GM18508 (cell line): Measurements from ENCODE around the gene CEBPA.

Source experiments
- ATAC-seq: cut with Tn5 transposase; IDR thresholded peaks from one replicate; pipeline ENCODE4 v1.9.1; 2021; ENCODE audit warnings: moderate number of reproducible peaks; ENCODE audit not compliant: insufficient read depth, unreplicated experiment

The CEBPA gene

DNA sequence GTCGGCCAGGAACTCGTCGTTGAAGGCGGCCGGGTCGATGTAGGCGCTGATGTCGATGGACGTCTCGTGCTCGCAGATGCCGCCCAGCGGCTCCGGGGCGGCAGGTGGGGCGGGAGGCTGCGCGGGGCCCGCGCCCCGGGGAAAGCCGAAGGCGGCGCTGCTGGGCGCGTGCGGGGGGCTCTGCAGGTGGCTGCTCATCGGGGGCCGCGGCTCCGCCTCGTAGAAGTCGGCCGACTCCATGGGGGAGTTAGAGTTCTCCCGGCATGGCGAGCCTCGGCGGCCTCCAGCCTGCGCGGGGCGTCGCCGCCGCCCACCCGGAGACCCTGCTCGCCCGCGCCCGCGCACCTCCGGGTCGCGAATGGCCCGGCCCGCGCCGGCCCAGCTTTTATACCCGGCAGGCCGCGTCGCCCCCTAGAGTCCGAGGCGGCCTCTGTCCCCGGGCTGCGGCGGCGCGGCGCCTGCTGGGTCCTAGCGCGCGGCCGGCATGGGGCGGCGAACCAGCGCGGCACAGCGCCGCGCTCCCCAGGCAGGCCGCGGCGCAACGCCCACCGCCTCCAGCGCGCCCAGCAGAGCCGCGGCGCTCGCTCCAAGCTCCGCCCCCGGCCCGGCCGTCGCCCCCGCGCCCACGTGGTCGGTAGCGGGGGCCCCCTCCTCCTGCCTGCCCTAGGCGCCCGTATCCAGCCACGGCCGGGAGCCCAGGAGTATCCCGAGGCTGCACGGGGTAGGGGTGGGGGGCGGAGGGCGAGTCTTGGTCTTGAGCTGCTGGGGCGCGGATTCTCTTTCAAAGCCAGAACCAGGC lies at the start of gene CEBPA:
Gene CEBPA, minus strand, starts transcription at position 360 of the 799 bp plus-strand sequence. Its CDS starts 120 bp downstream, at position 240.
- no peak for ATAC-seq

DNA sequence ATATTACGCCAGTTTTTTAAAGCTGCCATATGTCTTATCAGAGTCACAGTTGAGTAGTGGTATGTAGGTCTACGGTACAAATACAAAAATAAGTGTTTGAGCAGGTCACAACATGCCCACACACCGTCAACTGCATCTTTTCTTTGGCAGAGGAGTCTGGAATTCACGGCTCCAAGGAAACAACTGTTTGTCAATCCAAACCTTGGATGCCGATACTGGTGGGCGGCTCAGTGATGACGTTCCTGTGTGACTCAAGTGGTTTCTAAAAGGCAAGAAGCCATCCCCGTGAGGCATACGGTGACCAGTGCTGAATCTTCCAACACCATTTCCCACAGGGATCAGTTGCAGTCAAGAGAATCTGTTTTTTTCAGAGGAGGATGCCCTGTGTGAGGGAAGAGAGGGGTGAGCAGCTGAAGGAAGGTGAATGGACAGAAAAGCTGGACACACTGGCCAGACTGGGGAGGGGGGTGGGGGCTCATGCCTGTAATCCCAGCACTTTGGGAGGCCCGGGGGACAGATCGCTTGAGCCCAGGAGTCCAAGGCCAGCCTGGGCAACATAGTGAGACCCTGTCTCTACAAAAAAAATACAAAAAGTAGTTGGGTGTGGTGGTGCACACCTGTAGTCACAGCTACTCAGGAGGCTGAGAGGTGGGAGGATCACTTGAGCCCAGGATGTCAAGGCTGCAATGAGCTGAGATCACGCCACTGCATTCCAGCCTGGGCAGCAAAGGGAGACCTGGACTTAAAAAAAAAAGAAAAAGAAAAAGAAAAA lies 48.4 kb upstream of the CEBPA start:
- ATAC-seq, result no peak

DNA sequence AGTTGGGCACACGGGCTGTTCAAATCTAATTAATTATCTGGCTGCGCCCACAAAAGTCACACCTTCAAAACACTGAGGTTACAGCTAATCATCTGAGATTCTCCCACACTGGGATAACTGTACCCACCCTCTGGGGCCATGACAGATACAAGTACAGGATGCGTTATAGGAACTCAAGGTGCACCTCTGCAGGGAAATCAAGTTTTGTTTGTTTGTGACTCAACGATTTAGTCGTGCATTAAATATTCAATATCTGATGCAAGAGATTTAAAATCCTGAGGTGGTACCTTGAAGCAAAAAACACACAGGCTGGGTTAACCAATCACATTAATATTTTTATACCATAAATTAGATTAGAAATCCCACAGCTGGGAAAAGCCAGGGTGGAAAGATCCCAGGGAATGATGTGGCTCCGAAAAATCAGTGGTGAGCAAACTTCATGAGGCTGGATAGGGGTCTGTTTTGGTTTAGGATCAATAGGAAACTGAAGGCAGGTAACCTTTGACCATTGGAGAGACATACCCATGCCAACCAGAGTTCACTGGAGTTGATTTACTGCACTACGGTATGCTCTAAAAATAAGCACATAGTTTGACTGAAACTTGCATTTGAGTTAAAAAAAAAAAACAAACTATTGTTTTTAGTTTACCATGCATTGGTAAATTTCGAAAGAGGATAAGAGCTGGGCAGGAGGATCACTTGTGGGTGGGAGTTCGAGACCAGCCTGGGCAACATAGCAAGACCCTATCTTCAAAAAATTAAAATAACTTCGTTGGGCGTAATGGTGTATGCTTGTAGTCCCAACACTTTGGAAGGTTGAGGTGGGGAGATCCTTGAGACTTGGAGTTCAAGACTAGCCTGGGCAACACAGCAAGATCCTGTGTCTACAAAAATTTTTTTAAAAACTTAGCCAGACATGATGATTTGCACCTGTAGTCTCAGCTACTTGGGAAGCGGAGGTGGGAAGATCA lies 47.3 kb upstream of the CEBPA start:
- ATAC-seq, result no peak

DNA sequence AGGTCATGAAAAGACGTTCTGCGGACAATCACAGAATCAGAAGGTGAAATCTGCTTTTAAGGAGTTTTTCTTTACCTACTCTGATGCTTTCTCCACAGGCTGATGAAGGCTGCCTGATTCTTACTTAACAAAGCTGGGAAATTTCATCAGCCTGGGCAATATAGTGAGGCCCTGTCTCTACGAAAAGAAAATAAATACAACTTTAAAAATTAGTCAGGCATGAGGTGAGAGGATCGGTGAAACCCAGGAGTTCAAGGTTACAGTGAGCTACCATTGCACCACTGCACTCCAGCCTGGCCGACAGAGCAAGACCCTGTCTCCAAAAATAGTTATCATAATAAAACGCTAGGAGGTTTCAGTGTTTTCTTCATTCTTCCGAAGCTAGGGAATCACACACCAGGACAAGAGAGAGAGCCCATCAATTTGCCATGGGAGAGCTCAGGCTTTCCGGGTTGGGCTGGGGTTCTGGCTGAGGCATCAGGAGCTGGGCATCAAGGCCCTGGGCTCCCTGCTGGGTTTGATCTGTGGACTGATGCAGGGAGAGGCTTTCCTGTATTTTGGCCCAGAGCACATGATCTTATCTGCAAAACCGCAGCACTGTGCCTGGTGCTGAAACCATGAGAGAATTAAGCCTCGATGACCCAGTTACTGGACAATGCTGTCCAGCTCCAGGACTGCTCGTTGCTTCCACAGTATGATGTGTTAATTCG lies 46.1 kb upstream of the CEBPA start:
- no peak for ATAC-seq

DNA sequence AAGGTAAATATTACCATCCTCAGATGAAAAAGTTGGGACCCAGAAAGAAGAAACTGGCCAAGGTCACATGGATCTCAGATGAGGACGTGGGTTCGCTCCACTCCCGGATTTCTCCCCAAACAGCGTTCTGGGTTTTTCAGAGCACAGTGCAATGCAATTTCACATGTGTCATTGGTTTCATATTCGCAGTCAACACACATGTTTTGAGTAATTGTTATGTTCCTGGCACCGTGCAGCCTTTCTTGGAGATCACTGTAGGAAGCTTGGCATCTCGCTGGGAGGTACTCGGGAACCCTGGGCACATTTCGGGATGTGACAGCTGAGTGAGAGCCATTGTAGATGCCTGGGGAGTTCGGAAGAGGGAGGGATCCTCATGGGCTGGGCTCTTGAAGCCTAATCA lies 45.0 kb upstream of the CEBPA start:
- ATAC-seq, result no peak

DNA sequence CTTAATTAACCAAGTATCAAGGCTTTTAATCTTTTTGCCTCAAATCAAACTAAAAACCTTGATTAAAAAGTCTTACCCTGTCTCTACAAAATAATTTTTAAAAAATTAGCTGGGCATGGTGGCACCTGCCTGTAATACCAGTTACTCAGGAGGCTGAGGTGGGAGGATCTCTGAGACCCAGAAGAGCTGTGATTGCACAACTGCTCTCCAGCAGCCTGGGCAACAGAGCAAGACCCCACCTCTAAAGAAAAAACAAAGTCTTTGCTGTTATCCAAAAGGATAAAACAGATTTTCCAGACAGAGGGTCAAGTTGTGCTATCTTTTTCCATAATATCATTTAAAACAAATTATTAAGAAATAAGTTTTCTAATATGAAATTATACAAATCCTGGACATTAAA lies 44.3 kb upstream of the CEBPA start:
- ATAC-seq, result no peak

DNA sequence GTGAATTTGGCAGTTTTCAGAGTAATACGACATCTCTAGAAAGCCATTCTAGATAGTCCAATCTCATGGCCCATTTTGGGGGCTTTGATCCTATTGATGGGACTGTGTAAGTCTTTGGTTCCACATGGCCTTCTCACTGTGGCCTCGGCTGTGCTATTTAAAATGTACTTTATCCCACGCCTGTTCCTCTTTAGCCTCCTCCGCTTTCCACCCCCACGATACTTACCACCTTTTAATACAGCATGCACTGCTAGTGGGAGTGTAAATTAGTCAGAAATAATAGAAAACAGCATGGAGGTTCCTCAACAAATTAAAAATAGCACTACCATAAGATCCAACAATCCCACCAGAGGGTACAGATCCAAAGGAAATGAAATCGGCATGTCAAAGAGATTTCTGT lies 42.8 kb upstream of the CEBPA start:
- no peak for ATAC-seq

DNA sequence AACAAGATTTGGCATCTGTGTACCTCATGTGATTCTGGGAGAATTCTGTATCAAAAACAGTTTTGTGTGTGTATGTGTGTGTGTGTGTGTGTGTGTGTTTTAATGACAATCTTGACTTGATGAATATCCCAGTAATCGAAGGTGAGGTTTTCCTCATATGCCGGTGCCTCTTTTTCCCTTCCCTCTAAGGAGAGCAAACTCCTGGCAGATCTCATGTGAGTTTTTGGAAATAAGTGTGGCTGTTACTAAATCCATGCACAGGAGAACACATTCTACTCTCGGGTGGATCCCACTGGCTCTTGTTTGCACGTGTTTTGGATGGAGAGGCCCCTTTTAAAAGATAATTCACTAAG lies 42.2 kb upstream of the CEBPA start:
- ATAC-seq, result no peak

DNA sequence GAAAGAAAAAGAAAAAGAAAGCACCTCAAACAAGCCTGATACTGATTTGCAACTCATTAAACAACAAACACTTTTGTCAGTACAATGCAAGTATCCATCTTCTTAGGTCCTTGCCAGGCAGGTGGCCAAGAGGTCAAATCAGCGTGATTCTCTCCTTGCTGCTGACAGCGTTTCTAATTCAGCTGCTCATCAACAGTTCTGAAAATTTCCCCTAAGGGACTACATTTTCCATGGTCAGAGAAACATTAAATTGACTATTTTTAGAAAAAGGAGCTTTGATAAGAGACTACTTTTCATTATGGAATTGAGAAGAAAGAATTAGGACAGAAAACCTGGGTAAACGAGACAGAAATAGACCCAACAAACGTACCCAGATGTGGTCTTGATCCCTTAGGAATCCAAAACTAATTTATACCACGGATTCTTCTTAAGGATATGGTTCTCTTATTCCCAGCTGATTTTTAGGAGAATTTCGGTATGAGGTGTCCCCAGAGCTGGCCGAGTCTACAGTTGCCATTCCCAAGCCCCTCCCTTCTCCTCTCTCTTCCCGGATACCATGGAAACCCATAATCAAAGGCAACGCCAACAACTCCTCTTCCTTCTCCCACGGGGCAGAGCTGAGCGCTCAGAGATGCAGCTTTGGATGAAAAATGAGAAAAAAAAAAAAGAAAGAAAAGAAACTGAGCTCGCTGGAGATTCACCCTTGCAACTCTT lies 41.7 kb upstream of the CEBPA start:
- ATAC-seq, result no peak

DNA sequence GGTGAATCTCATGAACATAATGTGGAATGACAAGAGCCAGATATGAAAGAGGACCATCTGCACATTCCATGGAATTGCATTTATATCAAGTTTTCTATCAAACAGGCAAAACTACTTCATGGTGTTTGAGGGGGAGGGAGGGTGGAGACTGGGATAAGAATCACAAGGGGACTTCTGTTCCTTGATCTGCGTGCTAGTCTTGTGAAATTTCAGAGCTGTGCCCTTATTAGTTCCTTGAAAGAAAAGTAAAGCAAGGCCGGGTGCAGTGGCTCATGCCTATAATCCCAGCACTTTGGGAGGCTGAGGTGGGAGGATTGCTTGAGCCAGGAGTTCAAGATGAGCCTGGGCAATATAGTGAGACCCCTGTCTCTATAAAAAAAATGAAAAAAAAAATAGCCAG lies 41.0 kb upstream of the CEBPA start:
- ATAC-seq, result no peak

DNA sequence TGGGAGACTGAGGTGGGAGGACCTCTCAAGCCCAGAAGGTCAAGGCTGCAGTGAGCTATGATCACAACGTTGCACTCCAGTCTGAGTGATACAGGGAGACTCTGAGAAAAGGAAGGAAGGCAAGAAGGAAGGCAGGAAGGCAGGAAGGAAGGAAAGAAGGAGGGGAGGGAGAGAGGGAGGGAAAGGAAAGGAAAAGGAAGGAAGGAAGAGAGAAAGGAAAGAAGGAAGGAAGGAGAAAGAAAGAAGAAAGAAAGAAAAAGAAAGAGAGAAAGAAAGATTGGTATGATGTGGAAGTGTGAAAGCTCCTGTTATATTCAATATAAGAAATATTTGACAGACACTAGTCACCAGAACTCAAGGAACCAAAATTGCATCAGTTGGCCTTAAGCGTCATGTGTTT lies 38.7 kb upstream of the CEBPA start:
- no peak for ATAC-seq

DNA sequence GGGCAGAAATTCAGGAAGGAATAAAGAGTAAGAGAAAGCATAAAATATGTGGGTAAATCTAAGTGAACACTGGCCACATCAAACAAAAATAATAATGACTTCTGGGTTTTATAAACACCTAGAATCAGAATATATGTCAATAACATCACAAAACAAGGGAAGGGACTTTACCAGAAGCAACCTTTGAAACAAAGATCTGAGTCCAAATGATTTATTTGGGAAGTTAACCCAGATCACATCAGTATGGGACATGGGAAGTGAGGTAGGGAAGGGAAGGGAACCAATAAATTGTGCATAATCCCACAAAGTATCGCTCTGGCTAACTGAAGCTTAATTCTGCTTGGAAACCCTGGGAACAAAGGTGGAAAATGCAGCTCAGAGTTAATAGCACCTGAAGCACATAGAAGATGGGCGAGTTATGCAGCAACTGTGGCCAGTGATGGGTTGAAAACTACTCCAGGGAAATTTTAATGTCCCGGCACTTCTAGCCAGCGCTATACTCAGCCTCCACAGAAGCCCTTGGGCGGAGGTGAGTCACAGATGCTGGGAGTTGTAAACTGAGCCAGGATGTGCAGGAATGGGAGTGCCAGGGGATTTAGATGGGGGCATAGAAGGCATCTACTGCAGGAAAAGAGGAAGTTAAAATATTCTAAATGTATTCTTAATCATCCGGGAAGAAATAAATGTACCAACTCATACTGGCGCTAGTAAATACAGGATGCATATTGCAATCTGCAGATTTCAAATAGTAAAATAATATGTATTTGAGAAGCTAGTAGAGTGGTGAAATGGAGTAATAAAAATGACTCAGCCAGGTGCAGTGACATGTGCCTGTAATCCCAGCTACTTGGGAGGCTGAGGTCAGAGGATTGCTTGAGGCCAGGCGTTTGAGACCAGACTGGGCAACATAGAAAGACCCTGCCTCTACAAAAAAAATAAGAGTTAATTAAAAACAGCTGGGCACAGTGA lies 37.0 kb upstream of the CEBPA start:
- no peak for ATAC-seq

DNA sequence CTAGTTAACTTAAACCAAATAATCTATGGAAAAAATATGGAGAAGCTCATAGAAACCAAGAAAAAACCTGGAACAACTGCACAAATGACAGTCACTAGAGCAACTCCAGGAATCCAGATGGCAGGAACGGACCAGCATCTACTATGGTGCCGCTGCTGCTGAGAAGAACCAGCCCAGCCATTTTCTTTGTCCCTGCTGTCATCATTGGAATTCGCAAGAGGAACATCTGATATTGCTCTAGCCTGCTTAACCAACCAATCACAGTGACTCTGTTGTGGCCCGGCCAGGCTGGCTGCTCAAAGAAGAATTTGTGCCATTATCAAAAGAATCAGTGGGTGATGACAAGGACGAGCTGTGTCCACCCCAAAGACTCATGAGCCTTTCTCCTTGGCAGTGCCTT lies 33.1 kb upstream of the CEBPA start:
- no peak for ATAC-seq

DNA sequence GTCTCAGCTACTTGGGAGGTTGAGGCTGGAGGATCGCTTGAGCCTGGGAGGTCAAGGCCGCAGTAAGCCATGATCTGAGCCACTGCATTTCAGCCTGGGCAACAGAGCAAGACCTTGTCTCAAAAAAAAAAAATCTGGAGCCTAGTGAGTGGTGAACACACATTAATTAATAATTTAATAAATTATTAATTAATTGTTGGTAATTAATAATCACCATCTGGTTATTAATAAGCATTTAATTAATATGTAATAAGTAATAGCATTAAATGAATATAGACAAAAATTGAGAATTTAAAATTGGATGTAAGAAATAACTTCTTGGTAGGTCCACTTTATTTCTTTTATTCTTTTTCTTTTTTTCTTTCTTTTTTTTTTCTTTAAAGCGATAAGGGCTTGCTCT lies 31.9 kb upstream of the CEBPA start:
- ATAC-seq, result no peak

DNA sequence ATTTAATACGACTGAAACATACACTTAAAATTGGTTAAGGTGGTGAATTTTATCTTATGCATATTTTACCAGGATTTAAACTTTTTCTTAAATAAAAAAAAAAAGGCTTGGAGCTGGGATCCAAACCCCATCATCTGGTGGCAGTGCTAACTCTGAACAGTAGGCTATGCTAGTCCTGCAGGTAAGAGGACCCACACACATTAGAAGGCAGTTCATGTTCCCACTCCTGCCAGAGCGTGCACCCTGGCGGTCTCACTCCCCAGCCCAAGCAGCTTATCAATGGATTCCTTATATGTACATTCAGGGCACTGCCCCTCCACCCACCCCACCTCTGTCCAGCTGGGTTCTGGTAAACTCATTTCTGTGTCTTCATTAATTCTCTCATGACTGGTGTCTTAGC lies 31.3 kb upstream of the CEBPA start:
- no peak for ATAC-seq

DNA sequence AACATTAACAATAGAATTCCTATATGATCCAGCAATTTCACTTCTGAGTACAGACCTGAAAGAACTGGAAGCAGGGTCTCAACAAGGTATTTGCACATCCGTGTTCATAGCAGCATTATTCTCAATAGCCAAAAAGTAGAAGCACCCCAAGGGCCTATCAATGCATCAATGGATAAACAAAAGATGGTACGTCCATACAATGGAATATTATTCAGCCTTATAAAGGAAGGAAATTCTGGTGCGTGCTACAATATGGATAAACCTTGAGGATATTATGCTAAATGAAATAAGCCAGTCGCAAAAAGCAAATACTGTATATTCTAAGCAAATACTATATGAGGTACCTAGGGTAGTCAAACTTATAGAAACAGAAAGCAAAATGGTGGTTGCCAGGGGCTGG lies 30.8 kb upstream of the CEBPA start:
- ATAC-seq, result no peak

DNA sequence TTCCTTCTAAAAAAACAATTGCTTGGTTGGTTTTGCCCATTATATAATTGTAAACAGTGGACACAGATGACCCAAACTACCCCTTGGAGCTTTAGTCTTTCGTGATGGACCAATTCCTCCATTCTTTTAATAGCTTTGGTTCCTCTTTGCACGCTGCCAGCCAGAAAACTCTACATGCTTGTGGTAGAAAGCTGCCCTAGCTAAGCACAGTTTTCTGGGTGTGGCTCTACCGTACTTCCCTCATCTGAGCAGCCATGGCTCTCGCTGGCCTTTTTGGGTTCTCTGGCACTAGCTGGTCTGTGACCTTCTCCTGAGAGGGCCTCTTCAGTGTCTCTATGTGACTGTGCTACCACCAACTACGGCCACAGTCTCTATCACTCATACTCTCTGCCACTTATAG lies 29.9 kb upstream of the CEBPA start:
- no peak for ATAC-seq

DNA sequence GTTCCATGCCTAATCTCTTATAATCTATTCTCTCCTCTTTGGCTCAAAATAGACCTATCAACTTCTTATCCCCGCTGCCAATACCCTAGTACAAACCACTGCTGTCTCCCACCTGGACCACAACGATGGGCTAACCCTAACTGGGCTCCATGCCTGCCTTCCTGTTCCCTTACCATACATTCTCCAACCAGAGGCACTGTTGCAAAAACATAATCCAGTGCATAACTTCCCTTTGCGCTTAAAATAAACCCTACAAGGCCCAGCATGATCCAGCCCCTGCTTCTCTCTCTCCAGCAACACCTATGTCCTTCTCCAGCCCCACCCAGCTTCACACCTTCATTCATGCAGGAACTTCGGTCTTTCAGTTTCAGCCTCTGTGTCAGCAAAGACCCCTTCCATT lies 27.4 kb upstream of the CEBPA start:
- no peak for ATAC-seq
